Measurements from ENCODE around the gene REM1.

DNA sequence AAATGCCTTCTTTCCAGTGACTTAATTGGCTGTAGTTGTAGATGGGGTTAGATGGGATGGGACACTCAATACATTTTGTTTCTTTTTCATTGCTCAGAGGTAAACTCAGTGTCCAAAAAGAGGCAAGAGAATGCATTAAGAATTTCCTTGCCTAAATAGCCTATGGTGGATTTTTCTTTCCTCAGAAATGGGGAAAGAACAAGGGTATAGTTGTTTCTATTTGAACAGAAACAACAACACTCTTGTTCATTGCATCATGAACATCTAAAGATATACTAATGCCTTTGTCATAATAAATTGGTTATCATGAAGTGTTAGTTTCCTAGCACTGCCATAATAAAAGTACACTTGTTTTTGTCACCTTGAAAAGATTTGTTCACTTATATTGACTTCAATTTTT lies 49.3 kb upstream of the REM1 start:
- TF ChIP-seq EZH2 (IDR thresholded peaks at IDR 0.05; ENCODE audit: insufficient read depth, poor library complexity, severe bottlenecking), result no peak
- TF ChIP-seq EZH2phosphoT487 (IDR thresholded peaks at IDR 0.05; ENCODE audit: insufficient read depth, low read depth), result no peak

Data from GM23248 (cell line).